OCI-LY3 (cell line): Measurements from ENCODE around the gene EPHB4.

Source experiments
- CTCF ChIP-seq: fragments of 200-600, 300-600 bp; sonication (generic); IDR thresholded peaks from 2 replicates; pipeline ENCODE4 v1.5.1; 2014; ENCODE audit warnings: antibody characterized with exemption, low read length, low read depth
- EZH2phosphoT487 ChIP-seq: fragments of 200-600 bp; shearing (Covaris generic); IDR thresholded peaks from 2 replicates; pipeline ENCODE4 v1.6.1; 2018; ENCODE audit warnings: antibody characterized with exemption, mixed run types, low read depth

- TF ChIP-seq CTCF (no peak), EZH2phosphoT487 (no peak)
These were observed 9.4 kb upstream of the EPHB4 start for GRCh38 chr7:100836812-100837098.
